ENCODE data around the gene LRRN4CL.
"Not testable (repeated sequence)": the region's sequence is repeated elsewhere in the genome, so short reads cannot be mapped to it uniquely, and the experiment has no call there.

The LRRN4CL gene

GRCh38 chr11:62678770-62679696 is 10.3 kb downstream of the LRRN4CL start, which contains the start of gene UBXN1:
Gene UBXN1 (minus strand): TSS chr11:62679073. CDS start chr11:62678923, 150 bp downstream.
- DNase-seq (ENCODE audit: low read depth): peak; percentile 92
- H3K4me3 ChIP-seq (ENCODE audit: low read depth, low read length): peak within 1 kb of the TSS; percentile 99

GRCh38 chr11:62678433-62678769 is 10.9 kb downstream of the LRRN4CL start:
- DNase-seq (ENCODE audit: low read depth): no peak
- H3K4me3 ChIP-seq (ENCODE audit: low read depth, low read length): peak overlapping the region; percentile 99

GRCh38 chr11:62677714-62678113 is 11.6 kb downstream of the LRRN4CL start:
- H3K4me3 ChIP-seq (ENCODE audit: low read depth, low read length): peak overlapping the region; percentile 99
- no peak for DNase-seq (ENCODE audit: low read depth)

GRCh38 chr11:62677156-62677555 is 12.2 kb downstream of the LRRN4CL start:
- H3K4me3 ChIP-seq (ENCODE audit: low read depth, low read length): no peak overlapping the region
- DNase-seq (ENCODE audit: low read depth): no peak

- no peak overlapping the region for H3K4me3 ChIP-seq (ENCODE audit: low read depth, low read length)
- no peak for DNase-seq (ENCODE audit: low read depth)
Observed at GRCh38 chr11:62676698-62677097, 12.6 kb downstream of the LRRN4CL start.

- not testable (repeated sequence) for H3K4me3 ChIP-seq (ENCODE audit: low read depth, low read length); DNase-seq (ENCODE audit: low read depth)
Observed at GRCh38 chr11:62675415-62675814, 13.9 kb downstream of the LRRN4CL start.

GRCh38 chr11:62673196-62673525 is 16.2 kb downstream of the LRRN4CL start:
- H3K4me3 ChIP-seq (ENCODE audit: low read depth, low read length): no peak overlapping the region
- no peak for DNase-seq (ENCODE audit: low read depth)

- DNase-seq (ENCODE audit: low read depth): peak; percentile 68
- peak within 1 kb of the TSS; percentile 75 for H3K4me3 ChIP-seq (ENCODE audit: low read depth, low read length)
Observed at GRCh38 chr11:62671608-62672389, 17.5 kb downstream of the LRRN4CL start, which contains the start of the genes LBHD1 and UQCC3. Gene LBHD1 (minus strand): TSS chr11:62672267. CDS start chr11:62670031, 2,236 bp downstream. Gene UQCC3 (plus strand): TSS chr11:62671673. CDS start chr11:62671746, 73 bp downstream.

GRCh38 chr11:62671236-62671607 is 18.1 kb downstream of the LRRN4CL start:
- peak overlapping the region; percentile 75 for H3K4me3 ChIP-seq (ENCODE audit: low read depth, low read length)
- DNase-seq (ENCODE audit: low read depth): no peak

GRCh38 chr11:62669420-62670161 is 19.7 kb downstream of the LRRN4CL start:
- no peak for DNase-seq (ENCODE audit: low read depth)
- no peak overlapping the region for H3K4me3 ChIP-seq (ENCODE audit: low read depth, low read length)

GRCh38 chr11:62667460-62667859 is 21.9 kb downstream of the LRRN4CL start:
- H3K4me3 ChIP-seq (ENCODE audit: low read depth, low read length): no peak overlapping the region
- no peak for DNase-seq (ENCODE audit: low read depth)

GRCh38 chr11:62666259-62666926 is 22.9 kb downstream of the LRRN4CL start:
- H3K4me3 ChIP-seq (ENCODE audit: low read depth, low read length): peak overlapping the region; percentile 88
- DNase-seq (ENCODE audit: low read depth): no peak

GRCh38 chr11:62665599-62666258 is 23.6 kb downstream of the LRRN4CL start:
- no peak for DNase-seq (ENCODE audit: low read depth)
- peak overlapping the region; percentile 88 for H3K4me3 ChIP-seq (ENCODE audit: low read depth, low read length)

GRCh38 chr11:62665075-62665598 is 24.2 kb downstream of the LRRN4CL start, which contains the start of the genes C11orf98 and CSKMT:
Gene C11orf98 (minus strand): TSS chr11:62665210. CDS start chr11:62665169, 41 bp downstream.
Gene CSKMT (plus strand): TSS chr11:62665312. CDS start chr11:62665880, 568 bp downstream.
- peak within 1 kb of the TSS; percentile 88 for H3K4me3 ChIP-seq (ENCODE audit: low read depth, low read length)
- peak; percentile 76 for DNase-seq (ENCODE audit: low read depth)

- no peak for DNase-seq (ENCODE audit: low read depth)
- peak overlapping the region; percentile 88 for H3K4me3 ChIP-seq (ENCODE audit: low read depth, low read length)
Observed at GRCh38 chr11:62664405-62665074, 24.8 kb downstream of the LRRN4CL start.

GRCh38 chr11:62656796-62657429 is 32.4 kb downstream of the LRRN4CL start:
- H3K4me3 ChIP-seq (ENCODE audit: low read depth, low read length): no peak overlapping the region
- no peak for DNase-seq (ENCODE audit: low read depth)

- no peak overlapping the region for H3K4me3 ChIP-seq (ENCODE audit: low read depth, low read length)
- no peak for DNase-seq (ENCODE audit: low read depth)
Observed at GRCh38 chr11:62654297-62654696, 35.0 kb downstream of the LRRN4CL start.
